ENCODE measurements around the gene IGSF23.
"Not testable (repeated sequence)": the region's sequence is repeated elsewhere in the genome, so short reads cannot be mapped to it uniquely, and the experiment has no call there.

DNA sequence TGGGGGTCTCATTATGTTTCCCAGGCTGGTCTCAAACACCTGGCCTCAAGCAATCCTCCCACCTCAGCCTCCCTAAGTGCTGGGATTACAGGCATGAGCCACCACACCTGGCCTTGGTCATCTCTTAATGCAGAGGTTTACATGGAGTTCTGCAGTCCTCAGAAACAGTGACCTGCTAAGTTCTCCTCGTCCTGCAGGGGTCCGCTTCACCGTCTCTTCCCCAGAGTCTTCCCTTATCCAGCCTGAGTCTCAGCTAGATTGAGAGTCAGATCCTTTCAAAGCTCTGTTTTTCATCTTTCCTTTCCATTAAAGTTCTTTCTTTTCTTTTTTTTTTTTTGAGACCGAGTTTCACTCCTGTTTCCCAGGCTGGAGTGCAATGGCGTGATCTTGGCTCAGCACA is 2.9 kb upstream of the IGSF23 start:
- not testable (repeated sequence) for TF ChIP-seq CTCF (IDR thresholded peaks at IDR 0.05; ENCODE audit: low read depth, low read length, poor library complexity, severe bottlenecking); EZH2phosphoT487 (IDR thresholded peaks at IDR 0.05; ENCODE audit: borderline replicate concordance, low read length)

All from DOHH2 (cell line).